Right kidney (tissue), 1 donor: Measurements from ENCODE around the gene IL1RN.

Source experiments
- DNase-seq: peaks from one replicate; pipeline ENCODE4 v3.0.0-alpha.2; 2016

IL1RN gene

GRCh38 chr2:113156278-113157117, 29.1 kb downstream of the IL1RN start:
- DNase-seq: no peak

- DNase-seq: peak; percentile 70
These were observed 29.9 kb downstream of the IL1RN start for GRCh38 chr2:113157118-113157896.

GRCh38 chr2:113157897-113158753, 30.7 kb downstream of the IL1RN start:
- DNase-seq: no peak

GRCh38 chr2:113158884-113159553, 31.6 kb downstream of the IL1RN start:
- DNase-seq: no peak

GRCh38 chr2:113160248-113160647, 32.9 kb downstream of the IL1RN start:
- no peak for DNase-seq

GRCh38 chr2:113160962-113161361, 33.6 kb downstream of the IL1RN start:
- no peak for DNase-seq

GRCh38 chr2:113162173-113162572, 34.8 kb downstream of the IL1RN start:
- no peak for DNase-seq

- DNase-seq: no peak
These were observed 35.5 kb downstream of the IL1RN start for GRCh38 chr2:113162869-113163268.

- no peak for DNase-seq
These were observed 37.0 kb downstream of the IL1RN start for GRCh38 chr2:113164215-113164929.

GRCh38 chr2:113164930-113165585, 37.7 kb downstream of the IL1RN start:
- no peak for DNase-seq

GRCh38 chr2:113166187-113166645, 38.8 kb downstream of the IL1RN start:
- no peak for DNase-seq

- no peak for DNase-seq
These were observed 39.9 kb downstream of the IL1RN start for GRCh38 chr2:113167115-113167932.

GRCh38 chr2:113167962-113168340, 40.6 kb downstream of the IL1RN start:
- DNase-seq: no peak

GRCh38 chr2:113169002-113169530, 41.7 kb downstream of the IL1RN start:
- no peak for DNase-seq

- DNase-seq: no peak
These were observed 42.2 kb downstream of the IL1RN start for GRCh38 chr2:113169586-113169985.

- DNase-seq: no peak
These were observed 44.1 kb downstream of the IL1RN start for GRCh38 chr2:113171334-113172075.

- DNase-seq: no peak
These were observed 45.5 kb downstream of the IL1RN start for GRCh38 chr2:113172721-113173541.
